ENCODE data around the gene SGPP1. TPM values are rescaled to one million over a fixed set of nuclear protein-coding genes. Genes with fewer than 3 reads are reported as not detected.

Gene SGPP1
- total RNA-seq, 1 donor from 2014 or later = 19.8 TPM

DNA sequence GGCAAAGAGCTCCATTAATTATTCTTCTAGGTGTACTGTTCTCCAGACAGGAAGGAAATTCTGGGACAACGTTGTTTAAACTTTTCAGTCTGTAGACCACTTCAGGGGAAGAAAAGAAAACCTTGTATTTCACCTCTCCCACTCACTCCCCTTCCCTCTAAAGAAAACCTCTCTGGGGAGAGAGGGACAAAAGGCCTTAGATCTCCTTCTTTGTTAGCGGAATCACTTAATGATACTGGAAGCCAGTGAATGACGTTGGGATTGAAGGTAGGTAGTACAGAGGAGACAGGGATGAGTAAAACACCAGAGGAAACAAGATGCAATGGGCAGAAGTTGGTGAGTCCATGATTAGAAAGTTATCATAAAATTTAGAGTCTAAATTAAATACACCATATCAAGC, 38.7 kb upstream of the SGPP1 start:
- peaks cover 4% of the 10 kb centered on the region for H3K27me3 Mint-ChIP-seq (ENCODE audit: unreplicated experiment)
- no peaks in the 10 kb centered on the region for H3K4me1 Mint-ChIP-seq (ENCODE audit: unreplicated experiment)
- DNase-seq (ENCODE audit: extremely low spot score, unreplicated experiment) = no peak
- H3K27ac Mint-ChIP-seq (ENCODE audit: unreplicated experiment) = no peak overlapping the region
- H3K9me3 Mint-ChIP-seq (ENCODE audit: unreplicated experiment) = no peaks in the 10 kb centered on the region
- TF ChIP-seq, protein P1, sequence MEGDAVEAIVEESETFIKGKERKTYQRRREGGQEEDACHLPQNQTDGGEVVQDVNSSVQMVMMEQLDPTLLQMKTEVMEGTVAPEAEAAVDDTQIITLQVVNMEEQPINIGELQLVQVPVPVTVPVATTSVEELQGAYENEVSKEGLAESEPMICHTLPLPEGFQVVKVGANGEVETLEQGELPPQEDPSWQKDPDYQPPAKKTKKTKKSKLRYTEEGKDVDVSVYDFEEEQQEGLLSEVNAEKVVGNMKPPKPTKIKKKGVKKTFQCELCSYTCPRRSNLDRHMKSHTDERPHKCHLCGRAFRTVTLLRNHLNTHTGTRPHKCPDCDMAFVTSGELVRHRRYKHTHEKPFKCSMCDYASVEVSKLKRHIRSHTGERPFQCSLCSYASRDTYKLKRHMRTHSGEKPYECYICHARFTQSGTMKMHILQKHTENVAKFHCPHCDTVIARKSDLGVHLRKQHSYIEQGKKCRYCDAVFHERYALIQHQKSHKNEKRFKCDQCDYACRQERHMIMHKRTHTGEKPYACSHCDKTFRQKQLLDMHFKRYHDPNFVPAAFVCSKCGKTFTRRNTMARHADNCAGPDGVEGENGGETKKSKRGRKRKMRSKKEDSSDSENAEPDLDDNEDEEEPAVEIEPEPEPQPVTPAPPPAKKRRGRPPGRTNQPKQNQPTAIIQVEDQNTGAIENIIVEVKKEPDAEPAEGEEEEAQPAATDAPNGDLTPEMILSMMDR (IDR thresholded peaks at IDR 0.05) = no peak
- no peak overlapping the region for H3K4me3 Mint-ChIP-seq (ENCODE audit: unreplicated experiment)
- no peaks in the 10 kb centered on the region for H3K36me3 Mint-ChIP-seq (ENCODE audit: unreplicated experiment)

DNA sequence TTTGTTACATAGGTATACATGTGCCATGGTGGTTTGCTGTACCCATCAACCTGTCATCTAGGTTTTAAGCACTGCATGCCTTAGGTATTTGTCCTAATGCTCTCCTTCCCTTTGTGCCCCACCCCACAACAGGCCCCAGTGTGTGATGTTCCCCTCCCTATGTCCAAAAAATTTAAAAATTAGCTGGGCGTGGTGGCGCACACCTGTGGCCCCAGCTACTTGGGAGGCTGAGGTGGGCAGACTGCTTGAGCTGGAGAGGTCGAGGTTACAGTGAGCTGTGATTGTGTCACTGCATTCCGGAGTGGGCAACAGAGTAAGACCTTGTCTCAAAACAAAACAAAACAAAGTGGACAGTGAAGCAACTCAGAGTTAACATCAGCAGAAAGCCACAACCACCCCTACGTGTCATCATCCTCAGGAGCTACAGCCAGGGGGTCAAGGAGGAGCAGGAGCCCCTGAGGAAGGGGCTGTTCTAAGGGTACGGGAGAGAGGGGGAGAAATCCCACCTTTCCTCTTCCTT, 36.8 kb upstream of the SGPP1 start:
- Mint-ChIP-seq H3K27me3 (ENCODE audit: unreplicated experiment) (peaks cover 6% of the 10 kb centered on the region), H3K4me3 (ENCODE audit: unreplicated experiment) (no peak overlapping the region), H3K36me3 (ENCODE audit: unreplicated experiment) (no peaks in the 10 kb centered on the region), H3K9me3 (ENCODE audit: unreplicated experiment) (no peaks in the 10 kb centered on the region), H3K4me1 (ENCODE audit: unreplicated experiment) (no peaks in the 10 kb centered on the region), H3K27ac (ENCODE audit: unreplicated experiment) (no peak overlapping the region)
- DNase-seq (ENCODE audit: extremely low spot score, unreplicated experiment) = no peak
- TF ChIP-seq, protein P1 (IDR thresholded peaks at IDR 0.05) = no peak

DNA sequence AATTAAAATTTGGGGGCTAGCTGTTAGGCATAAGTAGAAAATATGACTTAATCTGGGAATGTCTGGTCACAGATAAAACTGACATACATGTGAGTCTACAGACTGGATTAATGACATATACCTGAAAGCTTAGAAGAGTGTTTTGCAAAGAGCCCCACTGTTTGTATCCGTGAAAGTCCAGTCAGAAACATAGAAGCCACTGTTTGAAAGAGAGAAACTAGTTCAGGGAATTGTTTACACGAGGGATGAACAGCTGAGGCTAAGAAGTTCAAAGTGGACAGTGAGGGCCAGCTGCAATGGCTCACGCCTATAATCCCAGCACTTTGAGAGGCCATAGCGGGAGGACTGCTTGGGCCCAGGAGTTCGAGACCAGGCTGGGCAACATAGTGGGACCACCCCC, 36.2 kb upstream of the SGPP1 start:
- Mint-ChIP-seq H3K9me3 (ENCODE audit: unreplicated experiment) (no peaks in the 10 kb centered on the region), H3K27ac (ENCODE audit: unreplicated experiment) (no peak overlapping the region), H3K4me3 (ENCODE audit: unreplicated experiment) (no peak overlapping the region), H3K4me1 (ENCODE audit: unreplicated experiment) (no peaks in the 10 kb centered on the region), H3K36me3 (ENCODE audit: unreplicated experiment) (no peaks in the 10 kb centered on the region), H3K27me3 (ENCODE audit: unreplicated experiment) (peaks cover 6% of the 10 kb centered on the region)
- TF ChIP-seq, protein P1 (IDR thresholded peaks at IDR 0.05) = no peak
- no peak for DNase-seq (ENCODE audit: extremely low spot score, unreplicated experiment)

DNA sequence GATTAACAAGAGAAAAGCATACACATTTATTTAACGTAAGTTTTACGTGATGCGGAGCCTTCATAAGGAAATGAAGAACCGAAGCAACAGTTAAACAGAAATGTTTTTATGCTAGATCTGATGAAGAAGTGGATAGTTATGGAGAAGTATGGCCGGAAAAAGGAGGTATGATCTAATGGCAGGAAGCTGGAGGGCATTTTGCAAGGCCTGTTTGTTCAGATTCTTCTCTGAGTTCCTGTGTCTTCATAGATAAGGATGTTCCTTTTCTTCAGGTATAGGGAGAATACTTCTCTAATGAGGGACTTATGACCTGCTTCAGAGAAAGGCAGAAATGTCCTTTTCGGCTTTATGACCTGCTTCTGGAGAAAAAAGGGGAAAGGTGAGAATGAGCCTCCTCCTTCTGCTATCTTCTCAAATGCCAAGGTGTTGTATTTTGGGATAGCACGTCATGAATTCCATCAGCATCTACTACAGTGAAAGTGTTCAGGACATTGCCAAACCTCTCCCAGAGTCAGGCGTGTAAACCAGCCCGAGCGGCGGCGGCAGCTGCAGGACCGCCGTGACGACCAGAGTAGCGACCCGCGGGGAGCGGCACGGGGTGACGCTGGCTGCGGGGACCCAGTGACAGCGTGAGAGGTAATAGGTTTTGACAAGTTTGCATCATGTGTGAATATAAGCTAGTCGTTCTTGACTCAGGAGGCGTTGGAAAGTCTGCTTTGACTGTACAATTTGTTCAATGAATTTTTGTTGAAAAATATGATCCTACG, 33.7 kb upstream of the SGPP1 start:
- H3K9me3 Mint-ChIP-seq (ENCODE audit: unreplicated experiment) = no peaks in the 10 kb centered on the region
- H3K27ac Mint-ChIP-seq (ENCODE audit: unreplicated experiment) = no peak overlapping the region

DNA sequence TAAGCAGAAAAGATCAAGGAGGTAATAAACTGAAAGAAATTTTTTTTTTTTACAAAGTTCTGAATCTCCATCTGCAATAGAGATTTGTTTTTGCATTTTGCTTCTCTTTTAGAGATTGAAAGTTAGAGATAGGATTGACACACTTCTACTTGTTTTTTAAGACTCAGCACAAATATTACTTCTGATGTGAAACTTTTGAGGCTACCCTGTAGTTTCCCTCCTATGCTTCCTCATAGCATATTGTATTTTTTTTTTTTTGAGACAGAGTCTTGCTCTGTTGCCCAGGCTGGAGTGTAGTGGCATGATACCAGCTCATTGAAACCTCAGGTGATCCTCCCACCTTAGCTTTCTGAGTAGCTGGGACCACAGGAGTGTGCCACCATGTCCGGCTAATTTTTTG, 32.1 kb upstream of the SGPP1 start:
- Mint-ChIP-seq H3K27ac (ENCODE audit: unreplicated experiment) (no peak overlapping the region), H3K9me3 (ENCODE audit: unreplicated experiment) (no peaks in the 10 kb centered on the region), H3K4me3 (ENCODE audit: unreplicated experiment) (no peak overlapping the region), H3K4me1 (ENCODE audit: unreplicated experiment) (no peaks in the 10 kb centered on the region), H3K36me3 (ENCODE audit: unreplicated experiment) (no peaks in the 10 kb centered on the region), H3K27me3 (ENCODE audit: unreplicated experiment) (peaks cover 2% of the 10 kb centered on the region)
- TF ChIP-seq, protein P1 (IDR thresholded peaks at IDR 0.05) = no peak
- no peak for DNase-seq (ENCODE audit: extremely low spot score, unreplicated experiment)

More for the DNA sequence above, 33.7 kb upstream of the SGPP1 start:
- TF ChIP-seq, protein P1 (IDR thresholded peaks at IDR 0.05) = no peak
- H3K36me3 Mint-ChIP-seq (ENCODE audit: unreplicated experiment) = no peaks in the 10 kb centered on the region
- H3K27me3 Mint-ChIP-seq (ENCODE audit: unreplicated experiment) = peaks cover 4% of the 10 kb centered on the region
- no peak for DNase-seq (ENCODE audit: extremely low spot score, unreplicated experiment)
- no peak overlapping the region for H3K4me3 Mint-ChIP-seq (ENCODE audit: unreplicated experiment)
- H3K4me1 Mint-ChIP-seq (ENCODE audit: unreplicated experiment) = no peaks in the 10 kb centered on the region
